Measurements from ENCODE around the gene PRSS22. TPM values are rescaled to one million over a fixed set of nuclear protein-coding genes. Genes with fewer than 3 reads are reported as not detected.

Gene PRSS22
- total RNA-seq = not detected in 2 replicates

GRCh38 chr16:2857451-2858244 lies at the start of gene PRSS22:
TSS of gene PRSS22 (minus strand) at chr16:2858170. CDS start at chr16:2858104, 66 bp downstream.

GRCh38 chr16:2882650-2883457 lies 24.9 kb upstream of the PRSS22 start, which contains the start of gene FLYWCH2:
TSS of gene FLYWCH2 (plus strand) at chr16:2883215. CDS start at chr16:2896450, 13,235 bp downstream.

GRCh38 chr16:2829501-2830354 lies 28.2 kb downstream of the PRSS22 start, which contains the start of gene ZG16B:
TSS of gene ZG16B (plus strand) at chr16:2830303. CDS start at chr16:2830442, 139 bp downstream.

GRCh38 chr16:2816751-2817339 lies 41.1 kb downstream of the PRSS22 start, which contains the start of gene PRSS21:
TSS of gene PRSS21 (plus strand) at chr16:2817237. CDS start at chr16:2817269, 32 bp downstream.

Other genes with a start within 250 kb of the PRSS22 start
- 19.9 and 27.9 TPM in 2 replicates for gene KCTD5, start 175.6 kb downstream of the PRSS22 start, total RNA-seq
- 0.32 and 0.46 TPM in 2 replicates for gene PRSS27, start 137.9 kb downstream of the PRSS22 start, total RNA-seq
- 31.9 and 36.7 TPM in 2 replicates for gene SRRM2, start 105.5 kb downstream of the PRSS22 start, total RNA-seq
- gene ELOB, start 80.9 kb downstream of the PRSS22 start, total RNA-seq = 394 and 1,158 TPM in 2 replicates
- not detected in 2 replicates for gene PRSS33, start 70.6 kb downstream of the PRSS22 start, total RNA-seq
- gene PRSS41, start 59.7 kb downstream of the PRSS22 start, total RNA-seq = not detected in 2 replicates
- gene PRSS21, start 40.9 kb downstream of the PRSS22 start, total RNA-seq = 1.9 TPM in 1 of 2 replicates, not detected in the other
- 0.65 and 1.5 TPM in 2 replicates for gene ZG16B, start 27.9 kb downstream of the PRSS22 start, total RNA-seq
- 70.5 and 86.8 TPM in 2 replicates for gene FLYWCH2, start 25.0 kb upstream of the PRSS22 start, total RNA-seq
- gene FLYWCH1, start 53.8 kb upstream of the PRSS22 start, total RNA-seq = 31.3 and 33.1 TPM in 2 replicates
- not detected in 2 replicates for gene KREMEN2, start 106.1 kb upstream of the PRSS22 start, total RNA-seq
- gene PAQR4, start 111.2 kb upstream of the PRSS22 start, total RNA-seq = 9.1 and 15.3 TPM in 2 replicates
- gene PKMYT1, start 122.3 kb upstream of the PRSS22 start, total RNA-seq = 7.9 and 8.1 TPM in 2 replicates
- gene CLDN9, start 154.8 kb upstream of the PRSS22 start, total RNA-seq = not detected in 2 replicates
- gene CLDN6, start 160.0 kb upstream of the PRSS22 start, total RNA-seq = not detected in 2 replicates
- gene TNFRSF12A, start 162.2 kb upstream of the PRSS22 start, total RNA-seq = 244 and 303 TPM in 2 replicates
- 2.9 and 7.0 TPM in 2 replicates for gene HCFC1R1, start 165.8 kb upstream of the PRSS22 start, total RNA-seq
- gene THOC6, start 165.9 kb upstream of the PRSS22 start, total RNA-seq = 25.3 and 36.8 TPM in 2 replicates
- gene BICDL2, start 178.8 kb upstream of the PRSS22 start, total RNA-seq = not detected in 2 replicates
- gene MMP25, start 188.4 kb upstream of the PRSS22 start, total RNA-seq = under 0.01 TPM in 1 of 2 replicates, not detected in the other
- gene IL32, start 207.5 kb upstream of the PRSS22 start, total RNA-seq = 41.9 and 78.6 TPM in 2 replicates
- not detected in 2 replicates for gene ZSCAN10, start 241.1 kb upstream of the PRSS22 start, total RNA-seq